ENCODE measurements around the gene PSMD9.
"Not testable (repeated sequence)": the region's sequence is repeated elsewhere in the genome, so short reads cannot be mapped to it uniquely, and the experiment has no call there.

The PSMD9 gene, protein sequence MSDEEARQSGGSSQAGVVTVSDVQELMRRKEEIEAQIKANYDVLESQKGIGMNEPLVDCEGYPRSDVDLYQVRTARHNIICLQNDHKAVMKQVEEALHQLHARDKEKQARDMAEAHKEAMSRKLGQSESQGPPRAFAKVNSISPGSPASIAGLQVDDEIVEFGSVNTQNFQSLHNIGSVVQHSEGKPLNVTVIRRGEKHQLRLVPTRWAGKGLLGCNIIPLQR

DNA sequence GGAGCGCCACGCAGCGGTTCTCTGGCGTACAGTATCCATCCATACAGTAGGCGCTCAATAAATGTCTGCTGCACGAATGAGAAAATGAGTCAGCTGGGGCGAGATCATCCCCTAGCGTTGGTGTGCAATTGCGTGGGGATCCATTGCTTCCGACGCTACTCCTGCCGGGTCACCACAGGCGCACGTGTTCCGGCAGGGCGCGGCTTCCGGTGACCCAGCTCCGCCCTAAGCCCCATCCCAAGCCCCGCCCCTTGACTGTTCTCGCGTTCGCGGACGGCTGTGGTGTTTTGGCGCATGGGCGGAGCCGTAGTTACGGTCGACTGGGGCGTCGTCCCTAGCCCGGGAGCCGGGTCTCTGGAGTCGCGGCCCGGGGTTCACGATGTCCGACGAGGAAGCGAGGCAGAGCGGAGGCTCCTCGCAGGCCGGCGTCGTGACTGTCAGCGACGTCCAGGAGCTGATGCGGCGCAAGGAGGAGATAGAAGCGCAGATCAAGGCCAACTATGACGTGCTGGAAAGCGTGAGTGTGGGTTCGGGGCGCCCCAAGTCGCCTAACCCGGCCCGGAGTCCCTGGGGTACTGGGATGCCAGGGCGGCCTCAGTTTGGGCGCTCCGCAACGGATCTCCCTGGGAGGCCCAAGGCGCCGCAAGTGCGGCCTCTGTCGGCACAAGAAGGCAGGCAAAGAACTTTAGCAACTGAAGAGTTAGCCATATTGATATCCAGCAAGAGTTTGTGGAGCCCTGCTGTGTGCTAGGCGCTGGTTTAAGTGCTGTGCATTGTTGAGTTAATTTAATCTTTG lies at the start of gene PSMD9:
PSMD9 (plus strand) TSS at position 313 of the 796 bp plus-strand sequence; CDS start at position 380, 67 bp downstream.
- DNase-seq (peak; percentile 99), ATAC-seq (peak; percentile 94)
- H3K27me3 Mint-ChIP-seq, result no peaks in the 10 kb centered on the region
- H3K27ac Mint-ChIP-seq, result peak within 1 kb of the TSS; percentile 98 to 100
- H3K4me1 Mint-ChIP-seq, result peaks cover 40% of the 10 kb centered on the region
- no peaks in the 10 kb centered on the region for H3K9me3 Mint-ChIP-seq
- H3K4me3 Mint-ChIP-seq, result peak within 1 kb of the TSS; percentile 91 to 100

DNA sequence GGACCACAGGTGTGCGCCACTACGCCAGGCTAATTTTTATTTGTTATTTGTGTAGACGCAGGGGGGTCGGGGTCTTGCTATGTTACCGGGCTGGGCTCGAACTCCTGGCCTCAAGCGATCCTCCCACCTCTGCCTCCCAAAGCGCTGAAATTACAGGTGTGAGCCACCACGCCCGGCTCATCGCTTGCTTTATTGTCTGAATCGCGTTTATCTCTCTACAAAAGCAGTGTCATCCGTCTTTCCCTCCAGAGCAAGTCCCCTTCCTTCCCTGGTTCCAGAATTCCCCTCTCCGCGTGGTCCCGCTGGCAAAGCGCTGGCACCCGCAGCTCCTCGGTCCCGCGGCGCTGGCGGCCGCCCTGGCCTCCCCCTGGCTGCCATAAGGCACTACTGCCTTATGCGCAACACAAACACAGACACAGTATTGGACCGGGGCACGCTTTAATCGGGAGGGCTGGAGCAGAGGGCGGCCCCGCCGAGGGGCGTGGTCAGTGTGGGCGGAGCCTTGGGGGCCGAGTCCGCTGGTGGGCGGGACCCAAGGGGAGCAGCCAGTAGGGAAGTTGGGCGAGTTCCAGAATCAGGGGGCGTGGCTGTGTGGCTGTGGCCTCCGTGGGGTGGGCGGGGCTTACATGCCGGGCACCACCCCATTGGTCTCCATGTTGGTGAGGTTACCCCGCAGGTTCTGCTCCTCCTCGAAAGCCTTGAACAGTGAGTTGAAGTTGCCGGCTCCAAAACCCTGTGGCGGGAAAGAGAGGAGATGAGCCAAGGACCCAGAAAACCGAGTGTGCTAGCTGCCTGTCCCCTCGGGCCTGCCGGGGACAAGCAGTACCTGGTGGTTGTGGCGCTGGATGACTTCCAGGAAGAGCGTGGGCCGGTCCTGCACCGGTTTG lies 49.2 kb upstream of the PSMD9 start:
- Mint-ChIP-seq H3K4me3 (peak overlapping the region; percentile 97 to 99), H3K27ac (peak overlapping the region; percentile 90 to 97), H3K27me3 (no peaks in the 10 kb centered on the region), H3K4me1 (peaks cover 18% of the 10 kb centered on the region), H3K9me3 (no peaks in the 10 kb centered on the region)
- peak; percentile 96 for ATAC-seq
- peak; percentile 99 to 100 for DNase-seq

GRCh38 chr12:121839993-121840761 lies 48.4 kb upstream of the PSMD9 start:
- DNase-seq (no peak), ATAC-seq (peak; percentile 1)
- Mint-ChIP-seq H3K9me3 (no peaks in the 10 kb centered on the region), H3K27ac (peak overlapping the region; percentile 90 to 97), H3K27me3 (no peaks in the 10 kb centered on the region), H3K4me3 (peak overlapping the region; percentile 97 to 99), H3K4me1 (peaks cover 18% of the 10 kb centered on the region)

GRCh38 chr12:121843236-121843982 lies 45.2 kb upstream of the PSMD9 start:
- H3K27ac Mint-ChIP-seq, result no peak overlapping the region
- ATAC-seq (no peak), DNase-seq (no peak)
- H3K4me3 Mint-ChIP-seq, result no peak overlapping the region
- H3K9me3 Mint-ChIP-seq, result no peaks in the 10 kb centered on the region
- peaks cover 18% of the 10 kb centered on the region for H3K4me1 Mint-ChIP-seq
- no peaks in the 10 kb centered on the region for H3K27me3 Mint-ChIP-seq

DNA sequence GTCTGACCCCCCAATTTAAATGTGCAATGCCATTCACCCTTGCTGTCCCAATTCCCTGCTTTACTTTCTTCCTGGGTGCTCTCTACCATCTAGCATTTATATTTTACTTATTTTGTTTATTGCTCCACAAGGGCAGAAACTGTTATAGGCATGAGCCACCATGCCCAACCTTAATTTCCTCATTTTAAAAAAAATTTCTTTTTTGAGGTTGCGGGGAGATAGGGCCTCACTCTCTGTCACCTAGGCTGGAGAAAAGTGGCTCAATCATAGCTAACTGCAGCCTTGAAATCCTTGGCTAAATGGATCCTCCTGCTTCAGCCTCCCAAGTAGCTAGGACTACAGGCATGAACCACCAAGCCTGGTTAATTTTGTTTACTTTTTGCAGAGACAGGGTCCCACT lies 42.9 kb upstream of the PSMD9 start:
- H3K4me1 Mint-ChIP-seq, result no peaks in the 10 kb centered on the region
- DNase-seq, result no peak
- H3K4me3 Mint-ChIP-seq, result no peak overlapping the region
- no peaks in the 10 kb centered on the region for H3K9me3 Mint-ChIP-seq
- ATAC-seq, result no peak
- H3K27me3 Mint-ChIP-seq, result no peaks in the 10 kb centered on the region
- peak overlapping the region in 1 of 2 donors; percentile 54 for H3K27ac Mint-ChIP-seq

DNA sequence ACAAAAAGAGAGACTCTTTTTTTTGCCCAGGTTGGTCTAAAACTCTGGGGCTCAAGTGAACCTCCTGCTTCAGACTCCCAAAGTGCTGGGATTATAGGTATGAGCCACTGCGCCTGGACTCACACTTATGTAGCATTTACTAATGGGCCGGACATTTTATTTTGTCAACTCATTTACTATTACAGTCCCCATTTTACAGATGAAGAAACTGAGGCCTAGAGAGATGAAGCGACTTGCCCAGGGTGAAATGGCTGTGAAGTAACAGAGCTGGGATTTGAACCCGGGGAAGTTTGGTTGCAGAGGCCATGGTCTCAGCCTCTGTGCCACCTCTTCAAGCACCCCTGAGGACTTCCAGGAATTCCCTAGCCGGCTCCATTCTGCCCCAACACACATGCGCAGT lies 39.4 kb upstream of the PSMD9 start:
- Mint-ChIP-seq H3K9me3 (no peaks in the 10 kb centered on the region), H3K27me3 (no peaks in the 10 kb centered on the region), H3K27ac (no peak overlapping the region), H3K4me1 (no peaks in the 10 kb centered on the region), H3K4me3 (no peak overlapping the region)
- ATAC-seq (no peak), DNase-seq (no peak)

DNA sequence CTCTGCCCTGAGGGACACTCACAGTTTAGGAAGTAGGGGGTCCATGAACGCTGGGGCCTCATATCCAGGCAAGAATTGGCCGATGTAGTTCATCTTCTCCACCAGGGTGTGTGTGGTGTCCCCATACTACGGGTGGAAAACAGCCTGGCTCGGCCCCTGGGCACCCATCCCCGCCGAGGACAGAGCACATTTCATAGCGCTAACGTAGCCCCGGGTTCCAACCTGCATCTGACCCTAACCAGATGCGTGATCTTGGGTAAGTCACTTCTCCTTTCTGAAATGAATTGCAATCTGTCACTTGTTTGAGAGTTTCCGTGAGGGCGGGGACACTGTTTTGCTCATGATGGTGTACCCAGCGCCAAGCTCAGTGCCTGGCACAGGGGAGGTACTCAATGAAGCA lies 38.9 kb upstream of the PSMD9 start:
- no peak for DNase-seq
- H3K27ac Mint-ChIP-seq, result no peak overlapping the region
- H3K4me3 Mint-ChIP-seq, result no peak overlapping the region
- no peaks in the 10 kb centered on the region for H3K9me3 Mint-ChIP-seq
- ATAC-seq, result no peak
- H3K27me3 Mint-ChIP-seq, result no peaks in the 10 kb centered on the region
- no peaks in the 10 kb centered on the region for H3K4me1 Mint-ChIP-seq

GRCh38 chr12:121852392-121852791 lies 36.2 kb upstream of the PSMD9 start:
- H3K27me3 Mint-ChIP-seq, H3K27ac Mint-ChIP-seq, H3K4me1 Mint-ChIP-seq, H3K9me3 Mint-ChIP-seq, DNase-seq, H3K4me3 Mint-ChIP-seq, ATAC-seq: not testable (repeated sequence)

GRCh38 chr12:121857322-121858246 lies 31.0 kb upstream of the PSMD9 start:
- no peak for ATAC-seq
- H3K27ac Mint-ChIP-seq, result no peak overlapping the region
- no peak for DNase-seq

GRCh38 chr12:121858318-121858661 lies 30.3 kb upstream of the PSMD9 start:
- Mint-ChIP-seq H3K4me1 (no peaks in the 10 kb centered on the region), H3K27ac (peak overlapping the region in 1 of 2 donors; percentile 50)

More at GRCh38 chr12:121857322-121858246, 31.0 kb upstream of the PSMD9 start:
- no peaks in the 10 kb centered on the region for H3K9me3 Mint-ChIP-seq
- no peaks in the 10 kb centered on the region for H3K4me1 Mint-ChIP-seq
- no peak overlapping the region for H3K4me3 Mint-ChIP-seq
- no peaks in the 10 kb centered on the region for H3K27me3 Mint-ChIP-seq

GRCh38 chr12:121858662-121859572 lies 29.7 kb upstream of the PSMD9 start, which contains the start of gene HPD:
HPD (minus strand) TSS chr12:121858859; CDS start chr12:121858823, 36 bp downstream.
- H3K9me3 Mint-ChIP-seq, result no peaks in the 10 kb centered on the region
- ATAC-seq (no peak), DNase-seq (no peak)
- no peaks in the 10 kb centered on the region for H3K4me1 Mint-ChIP-seq
- no peaks in the 10 kb centered on the region for H3K27me3 Mint-ChIP-seq
- H3K4me3 Mint-ChIP-seq, result no peak within 1 kb of the TSS
- H3K27ac Mint-ChIP-seq, result peak within 1 kb of the TSS in 1 of 2 donors; percentile 50

More at GRCh38 chr12:121858318-121858661, 30.3 kb upstream of the PSMD9 start:
- Mint-ChIP-seq H3K27me3 (no peaks in the 10 kb centered on the region), H3K4me3 (no peak overlapping the region), H3K9me3 (no peaks in the 10 kb centered on the region)
- ATAC-seq (no peak), DNase-seq (no peak)

DNA sequence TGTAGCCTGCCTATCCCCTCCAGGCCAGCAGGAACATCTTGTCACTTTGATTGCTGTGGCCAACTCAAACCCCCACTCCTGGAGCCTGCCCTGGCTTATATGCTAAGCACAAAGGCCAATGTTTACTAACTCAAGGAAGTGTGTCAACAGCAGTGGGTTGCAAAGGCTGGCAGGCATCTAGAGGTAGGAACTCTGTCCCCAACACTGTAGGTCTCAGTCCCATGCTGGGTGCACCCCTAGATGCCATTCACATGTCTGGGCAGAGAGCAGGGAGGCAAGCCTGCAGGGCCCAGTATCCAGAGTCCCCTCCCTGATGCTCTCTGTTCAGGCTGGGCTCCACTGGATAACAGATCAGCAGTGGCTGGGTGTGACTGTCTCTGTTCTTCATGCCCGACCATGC lies 28.3 kb upstream of the PSMD9 start:
- ATAC-seq, result no peak
- H3K9me3 Mint-ChIP-seq, result no peaks in the 10 kb centered on the region

DNA sequence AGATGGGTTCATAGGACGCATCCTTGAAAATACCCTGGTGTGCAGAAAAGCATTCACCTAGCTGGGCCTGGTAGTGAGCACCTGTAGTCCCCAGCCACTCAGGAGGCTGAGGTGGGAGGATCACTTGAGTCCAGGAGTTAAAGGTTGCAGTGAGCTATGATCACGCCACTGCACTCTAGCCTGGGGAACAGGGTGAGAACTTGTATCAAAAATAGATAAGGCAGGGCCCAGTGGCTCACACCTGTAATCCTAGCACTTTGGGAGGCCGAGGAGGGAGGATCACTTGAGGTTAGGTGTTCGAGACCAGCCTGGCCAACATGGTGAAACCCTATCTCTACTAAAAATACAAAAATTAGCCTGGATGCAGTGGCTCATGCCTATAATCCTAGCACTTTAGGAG lies 27.9 kb upstream of the PSMD9 start:
- ATAC-seq, H3K9me3 Mint-ChIP-seq, DNase-seq, H3K27me3 Mint-ChIP-seq, H3K27ac Mint-ChIP-seq, H3K4me1 Mint-ChIP-seq, H3K4me3 Mint-ChIP-seq: not testable (repeated sequence)

More for the DNA sequence above, 28.3 kb upstream of the PSMD9 start:
- Mint-ChIP-seq H3K27me3 (no peaks in the 10 kb centered on the region), H3K4me3 (no peak overlapping the region), H3K4me1 (no peaks in the 10 kb centered on the region), H3K27ac (no peak overlapping the region)
- no peak for DNase-seq

Data from stimulated activated naive CD8-positive, alpha-beta T cell treated with anti-CD3 and anti-CD28 coated beads, Interleukin-15, amount 100 ng/mL, for 72 hours (primary cell).